Large intestine (tissue), 3 donors: ENCODE measurements around the gene ELP2. TPM values are rescaled to one million over a fixed set of nuclear protein-coding genes. Genes with fewer than 3 reads are reported as not detected.
"Not testable (repeated sequence)": the region's sequence is repeated elsewhere in the genome, so short reads cannot be mapped to it uniquely, and the experiment has no call there.

ENCODE experiments used
- DNase-seq, 2 donors: peaks; one replicate each; pipeline versions ENCODE4 v3.0.0 to v3.0.0-alpha.2; 2013
- H3K27ac ChIP-seq: one replicate; pipeline ENCODE4 v1.5.1; 2013; ENCODE audit warnings: low read length
- H3K27me3 ChIP-seq: 2 replicates; pipeline ENCODE4 v1.6.1; 2013; ENCODE audit warnings: low read length; ENCODE audit not compliant: control insufficient read depth, insufficient read depth
- H3K36me3 ChIP-seq: 2 replicates; pipeline ENCODE4 v1.6.1; 2013; ENCODE audit warnings: low read length; ENCODE audit not compliant: control insufficient read depth, insufficient read depth
- H3K4me1 ChIP-seq: one replicate; pipeline ENCODE4 v1.6.1; 2013; ENCODE audit warnings: low read length; ENCODE audit not compliant: control insufficient read depth, insufficient read depth
- H3K4me3 ChIP-seq: one replicate; pipeline ENCODE4 v1.5.1; 2013; ENCODE audit warnings: low read length
- H3K9me3 ChIP-seq: one replicate; pipeline ENCODE4 v1.6.1; 2013; ENCODE audit warnings: mild to moderate bottlenecking, low read depth, low read length, moderate library complexity; ENCODE audit not compliant: control insufficient read depth
- WGBS: methylation state at CpG from one replicate; pipeline ENCODE4 v1.1.5; 2013; ENCODE audit warnings: low lambda C conversion rate; ENCODE audit not compliant: insufficient coverage; 5-methylcytosine and 5-hydroxymethylcytosine counted together
- polyA plus RNA-seq: library from polyadenylated mRNA; unstranded; fragments of 120-200 nt; gene quantifications from one replicate; pipeline ENCODE4 v1.2.1, GENCODE V29; 2013

The ELP2 gene
- polyA plus RNA-seq, 1 donor, result 92.4 TPM

DNA sequence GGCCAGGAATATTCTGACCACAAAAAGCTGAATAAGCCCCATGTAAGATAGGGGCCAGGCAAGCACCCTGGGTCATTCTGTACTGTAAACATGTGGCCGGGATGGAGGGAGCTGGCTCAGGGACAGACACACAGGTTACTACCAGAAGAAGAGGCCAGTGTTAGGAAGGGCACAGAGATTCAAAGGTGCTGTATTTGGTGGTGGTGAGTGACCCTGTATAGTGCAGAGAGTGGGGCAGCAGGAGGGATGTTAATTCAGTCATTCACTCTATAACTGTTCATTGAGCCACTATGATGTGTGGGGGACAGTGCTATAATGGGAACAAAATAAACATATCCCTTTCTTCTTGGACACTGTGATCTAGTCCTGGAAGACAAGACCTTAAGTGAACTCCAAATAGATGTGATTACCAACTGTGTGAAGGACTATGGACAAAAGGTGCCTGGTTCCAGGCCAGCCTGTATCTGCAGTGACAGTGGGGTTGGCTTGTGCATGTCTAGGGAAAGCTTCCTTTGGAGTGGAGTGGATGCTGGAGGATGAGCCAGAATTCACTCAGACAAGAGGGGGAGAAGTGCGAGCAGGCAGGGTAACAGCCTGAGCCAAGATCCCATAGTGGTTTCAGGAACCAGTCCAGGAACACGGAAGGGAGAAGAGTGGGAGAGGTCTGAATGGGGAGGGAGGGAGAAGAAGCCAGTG, 65.9 kb downstream of the ELP2 start:
- Histone ChIP-seq H3K9me3 (no peaks in the 10 kb centered on the region), H3K27me3 (no peaks in the 10 kb centered on the region), H3K27ac (no peak overlapping the region), H3K36me3 (no peaks in the 10 kb centered on the region), H3K4me1 (peaks cover 7% of the 10 kb centered on the region), H3K4me3 (no peak overlapping the region)
- no peak for DNase-seq
- 80% methylated on average over 1 of the region's 3 CpGs for WGBS

DNA sequence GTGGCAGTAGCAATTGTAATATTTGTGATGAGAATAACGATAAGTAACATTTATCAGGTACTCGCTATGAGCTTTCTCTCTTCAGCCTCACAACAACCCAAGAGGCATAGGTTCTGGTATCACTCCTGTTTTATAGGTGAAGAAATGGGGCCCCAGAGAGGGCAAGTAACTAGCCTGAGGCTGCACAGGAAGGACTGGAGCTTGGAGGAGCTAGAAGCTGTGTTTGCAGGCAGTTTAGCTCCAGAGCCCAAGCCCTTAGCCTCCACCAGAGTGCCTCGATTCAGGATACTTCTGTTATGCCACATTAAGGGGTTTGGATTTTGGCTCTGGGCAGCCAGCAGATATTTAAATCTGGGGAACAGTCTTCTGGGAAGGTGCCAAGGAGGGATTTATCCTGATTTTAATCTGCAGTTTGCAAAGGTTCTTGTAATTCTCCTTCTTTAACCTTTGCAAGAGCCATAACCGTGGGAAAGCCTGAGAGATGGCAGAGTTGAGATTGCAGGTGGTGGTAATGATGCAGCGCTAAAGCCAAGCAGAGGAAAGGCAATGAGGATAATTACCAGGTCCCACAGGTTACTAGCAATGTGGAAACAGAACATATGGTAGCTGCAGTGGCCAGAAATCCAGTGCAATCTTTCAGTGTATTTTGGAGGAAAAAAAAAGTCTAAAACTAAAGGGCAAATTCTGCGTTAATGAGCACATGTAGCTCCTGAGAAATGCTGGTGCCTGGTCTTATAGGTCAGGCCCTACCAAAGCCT, 66.7 kb downstream of the ELP2 start:
- H3K4me1 ChIP-seq, result peaks cover 13% of the 10 kb centered on the region
- no peaks in the 10 kb centered on the region for H3K27me3 ChIP-seq
- no peak for DNase-seq
- H3K27ac ChIP-seq, result no peak overlapping the region
- H3K36me3 ChIP-seq, result no peaks in the 10 kb centered on the region
- H3K4me3 ChIP-seq, result no peak overlapping the region
- WGBS, result 100% methylated on average over 1 of the region's 6 CpGs
- H3K9me3 ChIP-seq, result no peaks in the 10 kb centered on the region

DNA sequence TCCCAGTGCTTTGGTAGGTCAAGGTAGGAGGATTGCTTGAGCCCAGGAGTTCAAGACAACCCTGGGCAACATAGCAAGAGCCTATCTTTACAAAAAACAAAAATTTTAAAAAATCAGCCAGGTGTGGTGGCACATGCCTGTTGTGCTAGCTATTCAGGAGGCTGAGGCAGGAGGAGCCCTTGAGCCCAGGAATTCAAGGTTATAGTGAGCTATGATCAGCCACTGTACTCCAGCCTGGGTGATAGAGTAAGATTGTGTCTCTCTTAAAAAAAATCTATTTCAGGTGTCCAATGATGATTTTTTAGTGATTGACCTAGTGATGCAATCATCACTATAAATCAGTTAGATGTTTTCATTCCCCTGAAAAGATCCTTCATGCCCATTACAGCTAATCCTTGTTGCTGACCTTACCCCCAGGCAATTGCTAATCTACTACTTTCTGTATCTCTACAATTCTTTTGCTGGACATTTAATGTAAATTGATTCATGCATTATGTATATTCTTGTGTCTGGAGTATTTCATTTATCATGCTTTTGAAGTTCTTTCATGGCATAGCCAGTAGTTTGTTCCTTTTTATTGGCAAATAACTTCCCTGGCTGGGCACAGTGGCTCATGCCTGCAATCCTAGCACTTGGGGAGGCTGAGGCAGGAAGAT, 67.9 kb downstream of the ELP2 start:
- Histone ChIP-seq H3K27ac (no peak overlapping the region), H3K27me3 (no peaks in the 10 kb centered on the region), H3K9me3 (no peaks in the 10 kb centered on the region), H3K36me3 (no peaks in the 10 kb centered on the region), H3K4me1 (peaks cover 13% of the 10 kb centered on the region), H3K4me3 (no peak overlapping the region)
- no peak for DNase-seq

DNA sequence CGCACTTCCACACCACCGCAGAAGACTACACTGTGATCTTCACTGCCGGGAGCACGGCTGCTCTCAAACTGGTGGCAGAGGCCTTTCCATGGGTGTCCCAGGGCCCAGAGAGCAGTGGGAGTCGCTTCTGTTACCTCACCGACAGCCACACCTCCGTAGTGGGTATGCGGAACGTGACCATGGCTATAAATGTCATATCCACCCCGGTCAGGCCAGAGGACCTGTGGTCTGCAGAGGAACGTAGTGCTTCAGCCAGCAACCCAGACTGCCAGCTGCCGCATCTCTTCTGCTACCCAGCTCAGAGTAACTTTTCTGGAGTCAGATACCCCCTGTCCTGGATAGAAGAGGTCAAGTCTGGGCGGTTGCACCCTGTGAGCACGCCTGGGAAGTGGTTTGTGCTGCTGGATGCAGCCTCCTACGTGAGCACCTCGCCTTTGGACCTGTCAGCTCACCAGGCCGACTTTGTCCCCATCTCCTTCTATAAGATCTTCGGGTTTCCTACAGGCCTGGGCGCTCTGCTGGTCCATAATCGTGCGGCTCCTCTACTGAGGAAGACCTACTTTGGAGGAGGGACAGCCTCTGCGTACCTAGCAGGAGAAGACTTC, 70.1 kb downstream of the ELP2 start:
- no peak for DNase-seq
- no peaks in the 10 kb centered on the region for H3K9me3 ChIP-seq
- peak overlapping the region; percentile 8 for H3K27ac ChIP-seq
- H3K36me3 ChIP-seq, result no peaks in the 10 kb centered on the region
- no peaks in the 10 kb centered on the region for H3K27me3 ChIP-seq
- H3K4me1 ChIP-seq, result peaks cover 13% of the 10 kb centered on the region
- H3K4me3 ChIP-seq, result no peak overlapping the region
- no CpG with 5 or more reads among the region's 22 CpGs for WGBS

DNA sequence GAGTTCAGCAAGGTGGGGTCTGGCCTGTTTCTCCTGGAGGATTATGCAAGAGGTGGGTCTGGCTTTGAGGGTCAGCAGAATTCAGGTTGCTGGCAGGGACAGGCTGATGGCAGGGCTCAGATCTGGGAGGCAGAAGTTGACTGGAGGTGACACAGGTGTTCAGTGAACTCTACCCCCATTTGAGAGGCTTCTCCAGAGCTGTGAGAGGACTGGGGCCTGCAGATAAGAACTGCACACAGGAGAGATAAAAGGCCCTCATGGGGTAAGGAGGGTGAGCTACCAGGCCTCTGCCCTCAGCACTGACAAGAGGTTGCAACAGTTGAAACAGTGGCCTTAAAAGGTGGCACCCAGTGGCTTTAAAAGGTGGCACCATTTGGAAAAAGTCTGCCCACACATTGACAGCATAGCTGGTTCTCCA, 70.7 kb downstream of the ELP2 start:
- peak; percentile 73 to 82 for DNase-seq

DNA sequence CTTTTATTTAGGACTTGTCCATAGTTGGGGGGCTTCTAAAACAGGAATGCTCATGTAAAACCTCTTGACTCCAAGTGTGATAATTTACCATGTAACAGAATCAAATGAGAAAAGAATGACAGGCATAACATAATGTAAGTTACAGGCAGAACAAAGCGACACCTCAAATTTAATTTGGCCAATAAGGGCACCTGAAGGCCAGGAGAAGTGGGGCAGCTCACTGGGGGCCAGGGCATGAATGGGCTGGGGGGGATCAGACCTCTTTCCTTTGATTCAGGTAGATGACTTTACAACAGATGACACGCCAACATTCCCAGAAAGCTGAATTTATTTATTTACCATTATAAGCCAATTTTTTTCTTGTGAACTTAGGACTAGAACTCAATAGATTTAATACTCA, 72.1 kb downstream of the ELP2 start:
- Histone ChIP-seq H3K36me3 (no peaks in the 10 kb centered on the region), H3K4me1 (peaks cover 17% of the 10 kb centered on the region), H3K27me3 (no peaks in the 10 kb centered on the region), H3K4me3 (no peak overlapping the region), H3K9me3 (no peaks in the 10 kb centered on the region), H3K27ac (no peak overlapping the region)
- 100% methylated on average over 1 of the region's 2 CpGs for WGBS
- no peak for DNase-seq

More for the DNA sequence above, 70.7 kb downstream of the ELP2 start:
- peaks cover 15% of the 10 kb centered on the region for H3K4me1 ChIP-seq
- H3K4me3 ChIP-seq, result no peak overlapping the region
- H3K9me3 ChIP-seq, result no peaks in the 10 kb centered on the region
- no peaks in the 10 kb centered on the region for H3K27me3 ChIP-seq
- peak overlapping the region; percentile 8 for H3K27ac ChIP-seq
- no peaks in the 10 kb centered on the region for H3K36me3 ChIP-seq

DNA sequence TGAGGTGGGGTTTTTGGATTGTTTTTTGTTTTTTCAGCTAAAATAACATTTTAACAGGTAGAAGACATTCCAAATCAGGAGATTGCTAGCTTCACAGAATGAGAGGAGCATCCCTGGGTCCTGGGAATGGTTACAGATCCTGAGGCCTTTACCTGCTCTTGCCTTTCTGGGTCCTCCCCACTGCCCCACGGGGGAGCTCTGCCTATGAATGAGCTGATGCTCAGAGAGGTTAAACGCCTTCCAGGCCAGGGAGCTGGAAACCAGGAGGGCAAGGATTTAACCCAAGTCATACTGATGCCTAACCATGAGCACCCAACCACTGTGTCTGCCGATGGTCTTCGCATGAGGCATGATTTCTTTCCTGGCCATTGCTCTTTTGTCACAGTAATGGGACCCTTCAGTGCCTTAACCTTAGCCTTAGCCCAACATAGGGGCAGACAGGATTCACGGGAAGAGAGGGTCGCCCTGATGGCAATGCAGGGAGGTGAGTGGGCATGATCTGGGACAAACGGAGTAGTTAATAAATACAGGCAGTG, 73.7 kb downstream of the ELP2 start:
- H3K36me3 ChIP-seq, result no peaks in the 10 kb centered on the region
- H3K27ac ChIP-seq, result no peak overlapping the region
- peaks cover 5% of the 10 kb centered on the region for H3K9me3 ChIP-seq
- WGBS, result no CpG with 5 or more reads among the region's 7 CpGs
- DNase-seq, result no peak
- H3K4me1 ChIP-seq, result peaks cover 17% of the 10 kb centered on the region
- H3K4me3 ChIP-seq, result no peak overlapping the region
- no peaks in the 10 kb centered on the region for H3K27me3 ChIP-seq

DNA sequence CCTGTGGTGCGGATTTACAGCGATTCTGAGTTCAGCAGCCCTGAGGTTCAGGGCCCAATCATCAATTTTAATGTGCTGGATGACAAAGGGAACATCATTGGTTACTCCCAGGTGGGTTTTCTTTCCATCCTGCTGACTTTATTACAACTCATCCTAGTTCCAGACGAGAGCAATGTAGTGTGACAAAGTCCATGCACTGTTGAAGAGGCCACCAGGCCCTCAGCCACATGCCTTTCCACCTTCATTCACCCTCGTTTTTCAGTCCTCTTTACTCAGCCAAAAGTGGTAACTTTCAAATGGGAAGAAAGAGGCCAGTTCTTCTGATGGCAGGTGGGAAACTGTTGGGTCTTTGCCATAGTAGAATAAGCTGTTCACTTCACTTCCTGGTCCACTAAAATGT, 75.5 kb downstream of the ELP2 start:
- Histone ChIP-seq H3K27ac (peak overlapping the region; percentile 2), H3K4me1 (peaks cover 13% of the 10 kb centered on the region), H3K36me3 (no peaks in the 10 kb centered on the region), H3K4me3 (no peak overlapping the region), H3K9me3 (peaks cover 5% of the 10 kb centered on the region), H3K27me3 (no peaks in the 10 kb centered on the region)
- no CpG with 5 or more reads among the region's 4 CpGs for WGBS
- DNase-seq, result peak; percentile 26 to 71

DNA sequence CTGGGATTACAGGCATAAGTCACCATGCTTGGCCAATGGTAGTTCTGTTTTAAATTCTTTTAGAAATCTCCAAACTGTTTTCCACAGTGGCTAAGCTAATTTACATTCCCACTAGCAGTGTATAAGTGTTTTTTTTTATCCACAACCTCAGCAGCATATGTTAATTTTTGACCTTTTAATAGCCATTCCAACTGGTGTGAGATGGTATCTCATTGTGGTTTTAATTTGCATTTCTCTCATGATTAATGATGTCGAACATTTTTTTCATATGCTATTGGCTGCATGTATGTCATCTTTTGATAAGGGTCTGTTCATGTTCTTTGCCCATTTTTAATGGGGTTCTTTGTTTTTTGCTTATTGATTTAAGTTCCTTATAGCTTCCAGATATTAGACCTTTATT, 77.6 kb downstream of the ELP2 start:
- no peak overlapping the region for H3K27ac ChIP-seq
- no peak for DNase-seq
- no peak overlapping the region for H3K4me3 ChIP-seq
- peaks cover 4% of the 10 kb centered on the region for H3K4me1 ChIP-seq
- no CpG with 5 or more reads among the region's 1 CpG for WGBS
- no peaks in the 10 kb centered on the region for H3K27me3 ChIP-seq
- H3K36me3 ChIP-seq, result no peaks in the 10 kb centered on the region
- peaks cover 5% of the 10 kb centered on the region for H3K9me3 ChIP-seq

DNA sequence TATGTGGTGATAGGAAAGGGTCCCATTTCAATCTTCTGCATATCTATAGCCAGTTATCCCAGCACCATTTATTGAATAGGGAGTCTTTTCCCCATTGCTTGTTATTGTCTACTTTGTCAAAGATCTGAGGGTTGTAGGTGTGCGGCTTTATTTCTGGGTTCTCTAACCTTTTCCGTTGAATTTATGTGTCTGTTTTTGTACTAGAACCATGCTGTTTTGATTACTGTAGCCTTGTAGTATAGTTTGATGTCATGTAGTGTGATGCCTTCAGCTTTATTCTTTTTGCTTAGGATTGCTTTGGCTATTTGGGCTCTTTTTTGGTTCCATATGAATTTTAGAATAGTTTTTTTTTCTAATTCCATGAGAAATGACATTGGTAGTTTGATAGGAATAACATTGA, 78.3 kb downstream of the ELP2 start:
- not testable (repeated sequence) for H3K36me3 ChIP-seq, H3K9me3 ChIP-seq, H3K4me3 ChIP-seq, H3K27me3 ChIP-seq, DNase-seq, H3K4me1 ChIP-seq, H3K27ac ChIP-seq
- WGBS, result 100% methylated on average over 1 of the region's 2 CpGs
